Sigmoid colon (tissue), 7 donors: ENCODE data around the gene TNFSF4. TPM values are rescaled to one million over a fixed set of nuclear protein-coding genes. Genes with fewer than 3 reads are reported as not detected.
"Not testable (repeated sequence)": the region's sequence is repeated elsewhere in the genome, so short reads cannot be mapped to it uniquely, and the experiment has no call there.

Source experiments
- DNase-seq: peaks from one replicate; pipeline ENCODE4 v3.0.0-alpha.2; 2019
- H3K27ac ChIP-seq, 4 donors: fragments of 200-600 bp; sonication (generic); one replicate each; pipeline ENCODE4 v1.5.1; 2016 to 2019; ENCODE audit warnings: mild to moderate bottlenecking in 1 of 4
- H3K27me3 ChIP-seq, 3 donors: fragments of 200-600 bp; sonication (generic); one replicate each; pipeline ENCODE4 v1.5.1; 2019; ENCODE audit warnings: mild to moderate bottlenecking in 1 of 3
- H3K36me3 ChIP-seq, 4 donors: fragments of 200-600 bp; sonication (generic); one replicate each; pipeline ENCODE4 v1.5.1; 2016 to 2019
- H3K4me1 ChIP-seq, 4 donors: fragments of 200-600 bp; sonication (generic); one replicate each; pipeline ENCODE4 v1.5.1; 2017 to 2019
- H3K4me3 ChIP-seq, 4 donors: fragments of 200-600 bp; sonication (generic); one replicate each; pipeline ENCODE4 v1.5.1; 2017 to 2019; ENCODE audit warnings: mild to moderate bottlenecking in 2 of 4, moderate library complexity in 1 of 4
- H3K9me3 ChIP-seq, 4 donors: fragments of 200-600 bp in 3 of 4; sonication (generic) in 3 of 4; one replicate each; pipeline versions ENCODE4 v1.5.1 to v1.6.1; 2013 to 2019
- EP300 ChIP-seq, 4 donors: sonication (generic); formaldehyde crosslinking; IDR thresholded peaks; one replicate each; pipeline ENCODE4 v1.6.1; 2017; ENCODE audit warnings: antibody characterized with exemption in 4 of 4
- POLR2A ChIP-seq, 2 donors: fragments of 450-650 bp; IDR thresholded peaks; one replicate each; pipeline ENCODE4 v1.6.1; 2016; ENCODE audit warnings: antibody characterized with exemption in 2 of 2, mild to moderate bottlenecking in 2 of 2, moderate library complexity in 2 of 2
- POLR2AphosphoS5 ChIP-seq, 4 donors: sonication (generic); formaldehyde crosslinking; IDR thresholded peaks; one replicate each; pipeline ENCODE4 v1.6.1; 2017; ENCODE audit warnings: antibody characterized with exemption in 4 of 4
- WGBS, 2 donors: extraction: QIAGEN DNeasy Blood & Tissue Kit; methylation state at CpG; one replicate each; pipeline ENCODE4 v1.1.7; 2013; 5-methylcytosine and 5-hydroxymethylcytosine counted together
- intact Hi-C: fragments of 100-400 bp; cut with DNase I; formaldehyde crosslinking; loops from one replicate; pipeline ENCODE4 v1.15.1; 2023
- polyA plus RNA-seq, 3 donors: library from polyadenylated mRNA; stranded (reverse); fragments of 200-250 nt; gene quantifications; one replicate each; pipeline ENCODE4 v1.2.3, GENCODE V29; 2013
- total RNA-seq, 4 donors: library from RNA; depleted of rRNA; stranded (reverse); fragments of >200 nt; gene quantifications; one replicate each; pipeline ENCODE4 v1.1.0, GENCODE V29; 2016
- TF ChIP-seq, protein P1 (sequence below), 4 experiments: fragments of 450-650 bp in 3 of 4; fragments of 200-600 bp in 1 of 4; IDR thresholded peaks; one replicate each; pipeline ENCODE4 v1.5.1; 2016 to 2019; ENCODE audit warnings: antibody characterized with exemption in 4 of 4, mild to moderate bottlenecking in 3 of 4, moderate library complexity in 2 of 4
- donor health status: healthy with polysubstance abuse.
- donor health status: Bipolar disorder and iron deficiency.
- donor health status: healthy.

TNFSF4 gene
- total and polyA plus RNA-seq, 7 donors = 0.23 to 2.7 (median 1.4) TPM

DNA sequence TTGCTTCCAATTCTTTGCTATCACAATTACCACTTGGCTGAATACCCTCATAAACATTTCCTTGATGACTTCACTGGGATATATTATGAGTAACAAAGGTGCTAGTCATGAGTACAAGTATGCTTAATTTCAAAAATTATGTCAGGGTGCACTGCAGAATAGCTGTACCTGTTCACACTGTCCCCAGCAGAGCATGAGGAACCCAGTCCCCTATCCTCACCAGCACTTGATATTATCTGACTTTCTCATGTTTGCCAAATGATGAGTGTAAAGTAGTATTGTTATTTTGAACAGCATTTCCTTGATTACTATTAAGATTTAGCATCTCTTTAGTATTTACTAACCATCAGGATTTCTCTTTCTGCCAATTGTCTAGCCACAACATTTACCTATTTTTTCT is 33.5 kb upstream of the TNFSF4 start:
- intact Hi-C loops = no loop called here
- TF ChIP-seq POLR2AphosphoS5 (IDR thresholded peaks at IDR 0.05) = no peak
- TF ChIP-seq POLR2A (IDR thresholded peaks at IDR 0.05) = no peak
- TF ChIP-seq EP300 (IDR thresholded peaks at IDR 0.05) = no peak
- TF ChIP-seq, protein P1, sequence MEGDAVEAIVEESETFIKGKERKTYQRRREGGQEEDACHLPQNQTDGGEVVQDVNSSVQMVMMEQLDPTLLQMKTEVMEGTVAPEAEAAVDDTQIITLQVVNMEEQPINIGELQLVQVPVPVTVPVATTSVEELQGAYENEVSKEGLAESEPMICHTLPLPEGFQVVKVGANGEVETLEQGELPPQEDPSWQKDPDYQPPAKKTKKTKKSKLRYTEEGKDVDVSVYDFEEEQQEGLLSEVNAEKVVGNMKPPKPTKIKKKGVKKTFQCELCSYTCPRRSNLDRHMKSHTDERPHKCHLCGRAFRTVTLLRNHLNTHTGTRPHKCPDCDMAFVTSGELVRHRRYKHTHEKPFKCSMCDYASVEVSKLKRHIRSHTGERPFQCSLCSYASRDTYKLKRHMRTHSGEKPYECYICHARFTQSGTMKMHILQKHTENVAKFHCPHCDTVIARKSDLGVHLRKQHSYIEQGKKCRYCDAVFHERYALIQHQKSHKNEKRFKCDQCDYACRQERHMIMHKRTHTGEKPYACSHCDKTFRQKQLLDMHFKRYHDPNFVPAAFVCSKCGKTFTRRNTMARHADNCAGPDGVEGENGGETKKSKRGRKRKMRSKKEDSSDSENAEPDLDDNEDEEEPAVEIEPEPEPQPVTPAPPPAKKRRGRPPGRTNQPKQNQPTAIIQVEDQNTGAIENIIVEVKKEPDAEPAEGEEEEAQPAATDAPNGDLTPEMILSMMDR (IDR thresholded peaks at IDR 0.05) = no peak
- DNase-seq = no peak
- Histone ChIP-seq H3K36me3 (no peaks in the 10 kb centered on the region), H3K9me3 (peaks cover 0 to 10% (median 0%) of the 10 kb centered on the region in 4 donors), H3K4me1 (no peaks in the 10 kb centered on the region), H3K27ac (no peak overlapping the region), H3K27me3 (no peaks in the 10 kb centered on the region), H3K4me3 (no peak overlapping the region)

- Histone ChIP-seq H3K4me1 (no peaks in the 10 kb centered on the region), H3K9me3 (peaks cover 0 to 10% (median 0%) of the 10 kb centered on the region in 4 donors), H3K4me3 (no peak overlapping the region), H3K27me3 (no peaks in the 10 kb centered on the region), H3K36me3 (no peaks in the 10 kb centered on the region), H3K27ac (no peak overlapping the region)
- intact Hi-C loops = no loop called here
- TF ChIP-seq POLR2A (IDR thresholded peaks at IDR 0.05) (no peak), EP300 (IDR thresholded peaks at IDR 0.05) (no peak), POLR2AphosphoS5 (IDR thresholded peaks at IDR 0.05) (no peak)
- TF ChIP-seq, protein P1 (IDR thresholded peaks at IDR 0.05) = no peak
- DNase-seq = no peak
- 94 to 96% methylated on average over 2 of the region's 2 CpGs for WGBS, 2 donors
Measured at GRCh38 chr1:173239058-173239457, 31.9 kb upstream of the TNFSF4 start.

DNA sequence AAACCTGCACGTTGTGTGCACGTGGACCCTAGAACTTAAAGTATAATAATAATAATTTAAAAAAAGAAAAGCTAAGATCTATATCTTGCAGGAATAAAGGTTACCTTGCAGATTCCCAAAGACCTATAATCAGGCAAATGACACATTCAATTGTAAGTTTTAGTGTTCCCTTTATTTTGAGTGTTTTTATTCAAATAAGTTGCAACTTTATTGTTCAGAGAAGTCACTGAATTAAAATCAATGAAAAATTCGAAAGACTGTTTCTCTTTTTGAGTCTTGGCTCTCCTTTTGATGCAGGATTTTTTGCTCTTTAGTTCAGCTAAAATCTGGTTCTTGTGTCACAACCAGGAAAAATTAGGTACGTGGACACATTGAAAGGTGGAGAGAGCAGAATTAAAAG is 27.8 kb upstream of the TNFSF4 start:
- H3K4me1 ChIP-seq = no peaks in the 10 kb centered on the region
- intact Hi-C loops = no loop called here
- no peaks in the 10 kb centered on the region for H3K36me3 ChIP-seq
- 90 to 95% methylated on average over 4 of the region's 4 CpGs for WGBS, 2 donors
- H3K27ac ChIP-seq = no peak overlapping the region
- H3K27me3 ChIP-seq = no peaks in the 10 kb centered on the region
- no peak for DNase-seq
- no peak overlapping the region for H3K4me3 ChIP-seq
- no peaks in the 10 kb centered on the region for H3K9me3 ChIP-seq
- no peak for TF ChIP-seq EP300 (IDR thresholded peaks at IDR 0.05)
- no peak for TF ChIP-seq POLR2A (IDR thresholded peaks at IDR 0.05)
- no peak for TF ChIP-seq POLR2AphosphoS5 (IDR thresholded peaks at IDR 0.05)
- TF ChIP-seq, protein P1 (IDR thresholded peaks at IDR 0.05) = no peak

- H3K27ac ChIP-seq, H3K36me3 ChIP-seq, intact Hi-C loops, DNase-seq, H3K9me3 ChIP-seq, H3K4me1 ChIP-seq, H3K4me3 ChIP-seq, H3K27me3 ChIP-seq: not testable (repeated sequence)
- WGBS, 2 donors = 95 to 97% methylated on average over 3 of the region's 3 CpGs
Measured at GRCh38 chr1:173234434-173234833, 27.3 kb upstream of the TNFSF4 start.

DNA sequence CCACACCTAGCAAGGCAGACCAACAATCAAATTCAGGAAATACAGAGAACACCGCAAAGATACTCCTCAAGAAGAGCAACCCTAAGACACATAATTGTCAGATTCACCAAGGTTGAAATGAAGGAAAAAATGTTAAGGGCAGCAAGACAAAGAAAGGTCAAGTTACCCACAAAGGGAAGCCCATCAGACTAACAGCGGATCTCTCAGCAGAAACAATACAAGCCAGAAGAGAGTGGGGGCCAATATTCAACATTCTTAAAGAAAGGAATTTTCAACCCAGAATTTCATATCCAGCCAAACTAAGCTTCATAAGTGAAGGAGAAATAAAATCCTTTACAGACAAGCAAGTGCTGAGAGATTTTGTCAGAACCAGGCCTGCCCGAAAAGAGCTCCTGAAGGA is 21.9 kb upstream of the TNFSF4 start:
- DNase-seq, H3K9me3 ChIP-seq, H3K4me3 ChIP-seq, H3K36me3 ChIP-seq, H3K4me1 ChIP-seq, H3K27ac ChIP-seq, H3K27me3 ChIP-seq, intact Hi-C loops: not testable (repeated sequence)
- 97 to 99% methylated on average over 3 of the region's 3 CpGs for WGBS, 2 donors

DNA sequence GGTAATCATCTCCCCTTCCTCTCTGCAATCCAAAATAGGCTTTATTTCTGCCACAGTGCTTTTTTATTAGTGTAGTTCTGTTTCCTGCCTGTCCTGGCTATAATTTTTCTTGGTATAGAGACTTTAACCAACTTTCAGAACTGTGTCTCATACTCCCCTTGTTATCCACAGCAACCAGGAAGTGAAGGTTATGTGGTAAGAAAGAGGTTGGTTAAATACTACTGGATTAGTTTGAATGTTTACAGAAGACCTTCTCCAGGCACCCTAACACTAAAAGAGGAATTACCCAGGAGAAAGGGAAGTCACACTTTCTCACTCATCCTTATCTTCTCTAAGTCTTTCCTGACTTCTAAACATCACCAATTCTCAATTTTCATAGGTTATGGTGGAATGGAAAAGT is 17.8 kb upstream of the TNFSF4 start:
- intact Hi-C loops = no loop called here
- DNase-seq = no peak
- Histone ChIP-seq H3K9me3 (no peaks in the 10 kb centered on the region), H3K27me3 (no peaks in the 10 kb centered on the region), H3K36me3 (no peaks in the 10 kb centered on the region), H3K27ac (no peak overlapping the region), H3K4me3 (no peak overlapping the region), H3K4me1 (no peaks in the 10 kb centered on the region)
- no peak for TF ChIP-seq EP300 (IDR thresholded peaks at IDR 0.05)
- TF ChIP-seq, protein P1 (IDR thresholded peaks at IDR 0.05) = no peak
- TF ChIP-seq POLR2AphosphoS5 (IDR thresholded peaks at IDR 0.05) = no peak
- no peak for TF ChIP-seq POLR2A (IDR thresholded peaks at IDR 0.05)
